HEK293 (cell line): Measurements from ENCODE around the gene CKAP4.
A peak's percentile ranks its signal among the peaks of the same experiment; 100 is the strongest.

Source experiments
- CTCF ChIA-PET: fragments of 350-600 bp; formaldehyde crosslinking; extraction: SDS; loops from one replicate; lab custom pipeline; 2021; ENCODE audit warnings: antibody characterized with exemption; lab: Yijun Ruan, JAX
- POLR2A ChIA-PET: fragments of 300-600 bp; formaldehyde crosslinking; extraction: SDS; loops from one replicate; lab custom pipeline; 2020; ENCODE audit warnings: antibody characterized with exemption, inconsistent platforms; lab: Yijun Ruan, JAX
- H3K27ac ChIP-seq: fragments of 200-500 bp; sonication (Bioruptor generic); 2 replicates; pipeline ENCODE4 v1.5.1; 2014; ENCODE audit warnings: low read depth, low read length, control low read depth, inconsistent platforms; ENCODE audit errors: extremely low read depth
- H3K36me3 ChIP-seq, 2 experiments: fragments of 200-500 bp in 1 of 2; sonication (Bioruptor generic) in 1 of 2; 1 replicate in 1 of 2; 2 replicates in 1 of 2; pipeline ENCODE4 v1.5.1; 2014 to 2017; ENCODE audit warnings: inconsistent platforms in 2 of 2, low read length in 2 of 2; ENCODE audit not compliant: control insufficient read depth in 2 of 2, insufficient read depth in 1 of 2
- H3K4me1 ChIP-seq: fragments of 200-500 bp; sonication (Bioruptor generic); 2 replicates; pipeline ENCODE4 v1.5.1; 2014; ENCODE audit warnings: mild to moderate bottlenecking, low read length, inconsistent platforms; ENCODE audit not compliant: control insufficient read depth, insufficient read depth
- H3K4me3 ChIP-seq: 2 replicates; pipeline ENCODE4 v1.5.1; 2011; ENCODE audit warnings: low read depth, mild to moderate bottlenecking, control low read depth, low read length, moderate library complexity
- H3K9me3 ChIP-seq: fragments of 200-500 bp; sonication (Bioruptor generic); 2 replicates; pipeline ENCODE4 v1.5.1; 2014; ENCODE audit warnings: low read depth, low read length, inconsistent platforms; ENCODE audit not compliant: control insufficient read depth, insufficient read depth
- BCL11A ChIP-seq: fragments of 450-650 bp; formaldehyde crosslinking; IDR thresholded peaks from 2 replicates; pipeline ENCODE4 v1.5.1; 2016; ENCODE audit warnings: low read depth, missing biosample characterization, missing genetic modification characterization
- SCRT1 ChIP-seq: fragments of 450-650 bp; formaldehyde crosslinking; IDR thresholded peaks from 2 replicates; pipeline ENCODE4 v1.5.1; 2016; ENCODE audit warnings: missing biosample characterization, missing genetic modification characterization, borderline replicate concordance
- SCRT2 ChIP-seq: fragments of 450-650 bp; formaldehyde crosslinking; IDR thresholded peaks from 2 replicates; pipeline ENCODE4 v1.5.1; 2016; ENCODE audit warnings: missing biosample characterization, missing genetic modification characterization
- TCF7L2 ChIP-seq: IDR thresholded peaks from 2 replicates; pipeline ENCODE4 v1.6.1; 2011; ENCODE audit warnings: low read depth, mild to moderate bottlenecking, inconsistent platforms, low read length, moderate library complexity, borderline replicate concordance
- YY2 ChIP-seq: fragments of 450-650 bp; formaldehyde crosslinking; IDR thresholded peaks from 2 replicates; pipeline ENCODE4 v1.5.1; 2016; ENCODE audit warnings: missing biosample characterization, missing genetic modification characterization
- ZBTB17 ChIP-seq: fragments of 450-650 bp; formaldehyde crosslinking; IDR thresholded peaks from 2 replicates; pipeline ENCODE4 v1.5.1; 2016; ENCODE audit warnings: missing biosample characterization, missing genetic modification characterization
- ZNF184 ChIP-seq: fragments of 450-650 bp; IDR thresholded peaks from 2 replicates; pipeline ENCODE4 v1.5.1; 2018; ENCODE audit warnings: missing biosample characterization, mild to moderate bottlenecking, missing genetic modification characterization
- ZNF239 ChIP-seq: fragments of 450-650 bp; formaldehyde crosslinking; IDR thresholded peaks from 2 replicates; pipeline ENCODE4 v1.5.1; 2016; ENCODE audit warnings: missing biosample characterization, missing genetic modification characterization
- ZNF280D ChIP-seq: fragments of 450-650 bp; formaldehyde crosslinking; IDR thresholded peaks from 2 replicates; pipeline ENCODE4 v1.5.1; 2016; ENCODE audit warnings: missing biosample characterization, missing genetic modification characterization
- ZNF335 ChIP-seq: fragments of 450-650 bp; formaldehyde crosslinking; conservative IDR thresholded peaks from 2 replicates; pipeline ENCODE4 v1.5.1; 2016; ENCODE audit warnings: missing biosample characterization, missing genetic modification characterization
- ZNF48 ChIP-seq: fragments of 450-650 bp; formaldehyde crosslinking; IDR thresholded peaks from 2 replicates; pipeline ENCODE4 v1.5.1; 2016; ENCODE audit warnings: missing biosample characterization, missing genetic modification characterization
- ZNF548 ChIP-seq: fragments of 450-650 bp; formaldehyde crosslinking; IDR thresholded peaks from 2 replicates; pipeline ENCODE4 v1.5.1; 2016; ENCODE audit warnings: missing biosample characterization, missing genetic modification characterization
- ZSCAN5A ChIP-seq: fragments of 450-650 bp; formaldehyde crosslinking; IDR thresholded peaks from 2 replicates; pipeline ENCODE4 v1.5.1; 2016; ENCODE audit warnings: missing biosample characterization, missing genetic modification characterization
- TF ChIP-seq, protein P1 (sequence below): fragments of 450-650 bp; formaldehyde crosslinking; IDR thresholded peaks from 2 replicates; pipeline ENCODE4 v1.5.1; 2017; ENCODE audit warnings: missing biosample characterization, missing genetic modification characterization
- TF ChIP-seq, protein P2 (sequence below): fragments of 450-650 bp; formaldehyde crosslinking; IDR thresholded peaks from 2 replicates; pipeline ENCODE4 v1.5.1; 2016; ENCODE audit warnings: missing biosample characterization, missing genetic modification characterization, borderline replicate concordance

CKAP4 gene

GRCh38 chr12:106249411-106250135, 1.8 kb upstream of the CKAP4 start:
- peak; percentile 71; the same call in 1 of the 2 replicates for TF ChIP-seq ZNF239
- peak; percentile 87 for TF ChIP-seq SCRT2 (tag by site-specific recombination)
- no peak for TF ChIP-seq ZNF48 (tag by site-specific recombination)
- peak; percentile 22; the same call in 1 of the 2 replicates for TF ChIP-seq SCRT1 (tag by site-specific recombination)
- no peak for TF ChIP-seq TCF7L2
- Histone ChIP-seq H3K36me3 (peaks cover 0 to 11% of the 10 kb centered on the region in 2 experiments; a peak in 2 of 3 replicates), H3K9me3 (no peaks in the 10 kb centered on the region), H3K27ac (no peak overlapping the region), H3K4me1 (peaks cover 6% of the 10 kb centered on the region; the same call in 1 of the 2 replicates), H3K4me3 (no peak overlapping the region)
- POLR2A ChIA-PET = no interaction called here
- CTCF ChIA-PET = no interaction called here

DNA sequence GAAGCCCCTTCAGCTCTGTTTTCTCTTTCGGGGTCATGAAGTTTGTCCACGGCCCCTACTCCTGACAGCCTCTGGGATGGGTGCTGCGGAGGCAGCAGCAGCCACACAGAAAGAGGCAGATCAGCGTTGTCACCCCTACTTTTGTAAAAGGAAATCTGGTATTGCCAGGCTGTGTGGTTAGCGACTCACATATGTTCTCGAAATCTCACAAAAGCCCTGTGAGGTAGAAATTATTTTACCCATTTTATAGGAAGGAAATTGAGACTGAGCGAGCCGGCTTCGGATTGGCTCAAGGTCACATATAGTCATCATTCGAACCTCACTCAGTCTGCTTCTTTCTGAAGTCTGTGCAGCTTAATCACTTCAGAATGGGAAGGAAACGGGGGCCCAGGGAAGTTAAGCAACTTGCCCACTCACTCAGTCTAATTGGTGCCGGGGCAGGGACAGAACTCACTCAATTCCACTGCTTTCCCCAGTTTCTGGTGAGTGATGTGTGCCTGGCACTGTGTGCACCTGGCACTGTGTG, 1.1 kb upstream of the CKAP4 start:
- POLR2A ChIA-PET = interaction anchor here (1.3 kb wide), 1 partner anchor 109 kb away, joined by 3 read pairs; no protein-coding TSS in a partner anchor
- TF ChIP-seq, protein P1, sequence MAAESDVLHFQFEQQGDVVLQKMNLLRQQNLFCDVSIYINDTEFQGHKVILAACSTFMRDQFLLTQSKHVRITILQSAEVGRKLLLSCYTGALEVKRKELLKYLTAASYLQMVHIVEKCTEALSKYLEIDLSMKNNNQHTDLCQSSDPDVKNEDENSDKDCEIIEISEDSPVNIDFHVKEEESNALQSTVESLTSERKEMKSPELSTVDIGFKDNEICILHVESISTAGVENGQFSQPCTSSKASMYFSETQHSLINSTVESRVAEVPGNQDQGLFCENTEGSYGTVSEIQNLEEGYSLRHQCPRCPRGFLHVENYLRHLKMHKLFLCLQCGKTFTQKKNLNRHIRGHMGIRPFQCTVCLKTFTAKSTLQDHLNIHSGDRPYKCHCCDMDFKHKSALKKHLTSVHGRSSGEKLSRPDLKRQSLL (tag by site-specific recombination) = peak; percentile 58; the same call in 1 of the 2 replicates
- TF ChIP-seq ZNF548 (tag by site-specific recombination) (no peak), ZNF280D (tag by site-specific recombination) (no peak), ZBTB17 (tag by site-specific recombination) (no peak), ZNF335 (tag by site-specific recombination) (peak; percentile 18; the same call in 1 of the 2 replicates), ZNF184 (tag by site-specific recombination) (no peak), YY2 (tag by site-specific recombination) (no peak), ZSCAN5A (tag by site-specific recombination) (no peak), BCL11A (tag by site-specific recombination) (no peak)
- TF ChIP-seq, protein P2, sequence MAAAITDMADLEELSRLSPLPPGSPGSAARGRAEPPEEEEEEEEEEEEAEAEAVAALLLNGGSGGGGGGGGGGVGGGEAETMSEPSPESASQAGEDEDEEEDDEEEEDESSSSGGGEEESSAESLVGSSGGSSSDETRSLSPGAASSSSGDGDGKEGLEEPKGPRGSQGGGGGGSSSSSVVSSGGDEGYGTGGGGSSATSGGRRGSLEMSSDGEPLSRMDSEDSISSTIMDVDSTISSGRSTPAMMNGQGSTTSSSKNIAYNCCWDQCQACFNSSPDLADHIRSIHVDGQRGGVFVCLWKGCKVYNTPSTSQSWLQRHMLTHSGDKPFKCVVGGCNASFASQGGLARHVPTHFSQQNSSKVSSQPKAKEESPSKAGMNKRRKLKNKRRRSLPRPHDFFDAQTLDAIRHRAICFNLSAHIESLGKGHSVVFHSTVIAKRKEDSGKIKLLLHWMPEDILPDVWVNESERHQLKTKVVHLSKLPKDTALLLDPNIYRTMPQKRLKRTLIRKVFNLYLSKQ (tag by site-specific recombination) = no peak
- TF ChIP-seq, all 188 proteins: peak for 2
- H3K27ac ChIP-seq = no peak overlapping the region
- CTCF ChIA-PET = interaction anchor here (0.6 kb wide), 1 partner anchor 78 kb away, joined by 3 read pairs; no protein-coding TSS in a partner anchor
- no peak overlapping the region for H3K4me3 ChIP-seq
- peaks cover 0 to 16% of the 10 kb centered on the region in 2 experiments; a peak in 2 of 3 replicates for H3K36me3 ChIP-seq
- H3K9me3 ChIP-seq = no peaks in the 10 kb centered on the region
- H3K4me1 ChIP-seq = peaks cover 6% of the 10 kb centered on the region; the same call in 1 of the 2 replicates
